Tibial artery (tissue), 4 donors: ENCODE measurements around the gene RHEB.
A peak's percentile ranks its signal among the peaks of the same experiment; 100 is the strongest.
"Not testable (repeated sequence)": the region's sequence is repeated elsewhere in the genome, so short reads cannot be mapped to it uniquely, and the experiment has no call there.

Experiments
- DNase-seq, 2 donors: peaks; one replicate each; pipeline ENCODE4 v3.0.0-alpha.2; 2019
- H3K27ac ChIP-seq, 2 donors: fragments of 200-600 bp; sonication (generic) in 1 of 2; 1 replicate in 1 of 2; 2 replicates in 1 of 2; pipeline ENCODE4 v1.5.1; 2018 to 2019; ENCODE audit warnings: mild to moderate bottlenecking in 1 of 2
- H3K27me3 ChIP-seq, 2 donors: fragments of 200-600 bp; sonication (generic) in 1 of 2; one replicate each; pipeline versions ENCODE4 v1.5.1 to v1.6.0; 2016 to 2019
- H3K36me3 ChIP-seq, 3 donors: fragments of 200-600 bp; sonication (generic) in 2 of 3; one replicate each; pipeline ENCODE4 v1.5.1; 2016 to 2019; ENCODE audit warnings: mild to moderate bottlenecking in 2 of 3
- H3K4me1 ChIP-seq, 4 donors: fragments of 200-600 bp; sonication (generic) in 2 of 4; 1 replicate in 3 of 4; 2 replicates in 1 of 4; pipeline ENCODE4 v1.5.1; 2016 to 2019
- H3K4me3 ChIP-seq, 2 donors: fragments of 200-600 bp; sonication (generic) in 1 of 2; 1 replicate in 1 of 2; 2 replicates in 1 of 2; pipeline ENCODE4 v1.5.1; 2018 to 2019; ENCODE audit warnings: mild to moderate bottlenecking in 2 of 2
- H3K9me3 ChIP-seq, 3 donors: fragments of 200-600 bp; sonication (generic) in 1 of 3; one replicate each; pipeline ENCODE4 v1.5.1; 2016 to 2019
- CTCF ChIP-seq, 2 experiments: fragments of 200-600 bp in 1 of 2; fragments of 450-650 bp in 1 of 2; IDR thresholded peaks; one replicate each; pipeline ENCODE4 v1.5.1; 2017 to 2019; ENCODE audit warnings: antibody characterized with exemption in 2 of 2, mild to moderate bottlenecking in 1 of 2, moderate library complexity in 1 of 2
- intact Hi-C: fragments of 100-400 bp; cut with DNase I; formaldehyde crosslinking; loops from one replicate; pipeline ENCODE4 v1.15.0; 2023; ENCODE audit warnings: low total_unique reads

Gene RHEB

GRCh38 chr7:151541709-151542499, 22.2 kb upstream of the RHEB start:
- DNase-seq, result no peak
- H3K27ac ChIP-seq, result no peak overlapping the region
- H3K36me3 ChIP-seq, result no peaks in the 10 kb centered on the region
- H3K27me3 ChIP-seq, result no peaks in the 10 kb centered on the region
- no peak overlapping the region for H3K4me3 ChIP-seq
- no peaks in the 10 kb centered on the region for H3K9me3 ChIP-seq
- peaks cover 0 to 23% (median 16%) of the 10 kb centered on the region in 4 donors for H3K4me1 ChIP-seq
- TF ChIP-seq CTCF (IDR thresholded peaks at IDR 0.05), result no peak
- intact Hi-C loops, result no loop called here

- no peaks in the 10 kb centered on the region for H3K36me3 ChIP-seq
- intact Hi-C loops, result no loop called here
- no peak overlapping the region for H3K4me3 ChIP-seq
- H3K27me3 ChIP-seq, result no peaks in the 10 kb centered on the region
- TF ChIP-seq CTCF (IDR thresholded peaks at IDR 0.05), result no peak
- no peak overlapping the region for H3K27ac ChIP-seq
- DNase-seq, result no peak
- H3K9me3 ChIP-seq, result no peaks in the 10 kb centered on the region
- peaks cover 0 to 23% (median 16%) of the 10 kb centered on the region in 4 donors for H3K4me1 ChIP-seq
Observed at GRCh38 chr7:151540146-151540545, 20.5 kb upstream of the RHEB start.

- intact Hi-C loops, result no loop called here
- Histone ChIP-seq H3K27ac (peak overlapping the region; percentile 26 to 36), H3K36me3 (no peaks in the 10 kb centered on the region), H3K27me3 (no peaks in the 10 kb centered on the region), H3K9me3 (no peaks in the 10 kb centered on the region), H3K4me1 (peaks cover 0 to 23% (median 16%) of the 10 kb centered on the region in 4 donors), H3K4me3 (no peak overlapping the region)
- no peak for TF ChIP-seq CTCF (IDR thresholded peaks at IDR 0.05)
- DNase-seq, result no peak
Observed at GRCh38 chr7:151539088-151539671, 19.5 kb upstream of the RHEB start.

GRCh38 chr7:151537818-151538561, 18.3 kb upstream of the RHEB start:
- Histone ChIP-seq H3K4me3 (no peak overlapping the region), H3K4me1 (peaks cover 0 to 23% (median 16%) of the 10 kb centered on the region in 4 donors), H3K36me3 (no peaks in the 10 kb centered on the region), H3K27me3 (no peaks in the 10 kb centered on the region), H3K27ac (peak overlapping the region in 1 of 2 donors; percentile 36), H3K9me3 (no peaks in the 10 kb centered on the region)
- intact Hi-C loops, result no loop called here
- DNase-seq, result no peak
- no peak for TF ChIP-seq CTCF (IDR thresholded peaks at IDR 0.05)

GRCh38 chr7:151536178-151536577, 16.5 kb upstream of the RHEB start:
- H3K4me3 ChIP-seq, H3K36me3 ChIP-seq, H3K27me3 ChIP-seq, H3K9me3 ChIP-seq, DNase-seq, H3K27ac ChIP-seq, intact Hi-C loops: not testable (repeated sequence)
- H3K4me1 ChIP-seq, result peaks cover 0 to 23% (median 16%) of the 10 kb centered on the region in 4 donors

GRCh38 chr7:151529842-151530241, 10.1 kb upstream of the RHEB start:
- Histone ChIP-seq H3K4me3 (no peak overlapping the region), H3K4me1 (no peaks in the 10 kb centered on the region)
- intact Hi-C loops, result no loop called here

More at GRCh38 chr7:151529842-151530241, 10.1 kb upstream of the RHEB start:
- H3K27ac ChIP-seq, result no peak overlapping the region
- no peak for DNase-seq
- H3K9me3 ChIP-seq, result peaks cover 0 to 14% (median 0%) of the 10 kb centered on the region in 3 donors
- no peaks in the 10 kb centered on the region for H3K27me3 ChIP-seq
- H3K36me3 ChIP-seq, result no peaks in the 10 kb centered on the region
- no peak for TF ChIP-seq CTCF (IDR thresholded peaks at IDR 0.05)
